HG03457 (cell line): ENCODE results near the gene HIKESHI.
"Not testable (repeated sequence)": the region's sequence is repeated elsewhere in the genome, so short reads cannot be mapped to it uniquely, and the experiment has no call there.

Source experiments
- ATAC-seq: cut with Tn5 transposase; IDR thresholded peaks from one replicate; pipeline ENCODE4 v1.9.1; 2021; ENCODE audit warnings: moderate number of reproducible peaks; ENCODE audit not compliant: unreplicated experiment

The HIKESHI gene

GRCh38 chr11:86302092-86302793 lies at the start of gene HIKESHI:
Gene HIKESHI (plus strand): TSS chr11:86302240. CDS start chr11:86302449, 209 bp downstream.
- ATAC-seq: peak; percentile 97

- ATAC-seq: peak; percentile 61
Measured at GRCh38 chr11:86255896-86256295, 46.1 kb upstream of the HIKESHI start.

- no peak for ATAC-seq
Measured at GRCh38 chr11:86256608-86257007, 45.4 kb upstream of the HIKESHI start.

- no peak for ATAC-seq
Measured at GRCh38 chr11:86257446-86257845, 44.6 kb upstream of the HIKESHI start.

GRCh38 chr11:86259730-86260129 lies 42.3 kb upstream of the HIKESHI start:
- no peak for ATAC-seq

- no peak for ATAC-seq
Measured at GRCh38 chr11:86261328-86261727, 40.7 kb upstream of the HIKESHI start.

- no peak for ATAC-seq
Measured at GRCh38 chr11:86262387-86262786, 39.7 kb upstream of the HIKESHI start.

GRCh38 chr11:86264649-86265048 lies 37.4 kb upstream of the HIKESHI start:
- ATAC-seq: no peak

GRCh38 chr11:86265194-86265593 lies 36.8 kb upstream of the HIKESHI start:
- no peak for ATAC-seq

- ATAC-seq: no peak
Measured at GRCh38 chr11:86269645-86270044, 32.4 kb upstream of the HIKESHI start.

- ATAC-seq: no peak
Measured at GRCh38 chr11:86274503-86274902, 27.5 kb upstream of the HIKESHI start.

GRCh38 chr11:86274999-86275398 lies 27.0 kb upstream of the HIKESHI start:
- no peak for ATAC-seq

- ATAC-seq: no peak
Measured at GRCh38 chr11:86275493-86276370, 26.3 kb upstream of the HIKESHI start.

- no peak for ATAC-seq
Measured at GRCh38 chr11:86277741-86278140, 24.3 kb upstream of the HIKESHI start.

- ATAC-seq: no peak
Measured at GRCh38 chr11:86278226-86278625, 23.8 kb upstream of the HIKESHI start.

- no peak for ATAC-seq
Measured at GRCh38 chr11:86279747-86280146, 22.3 kb upstream of the HIKESHI start.

GRCh38 chr11:86287468-86287796 lies 14.6 kb upstream of the HIKESHI start:
- no peak for ATAC-seq

- no peak for ATAC-seq
Measured at GRCh38 chr11:86288776-86289507, 13.1 kb upstream of the HIKESHI start.

GRCh38 chr11:86289508-86290280 lies 12.3 kb upstream of the HIKESHI start:
- ATAC-seq: not testable (repeated sequence)

- ATAC-seq: no peak
Measured at GRCh38 chr11:86291466-86292262, 10.4 kb upstream of the HIKESHI start.
